GM12878 (cell line): ENCODE results near the gene A4GNT.

Experiments
- ASH2L ChIP-seq: fragments of 300-600, 200-600 bp; sonication (generic); IDR thresholded peaks from 2 replicates; pipeline ENCODE4 v1.6.1; 2017; ENCODE audit warnings: low read depth, mild to moderate bottlenecking, borderline replicate concordance
- CTCF ChIP-seq, 3 experiments: IDR thresholded peaks in 2 of 3; conservative IDR thresholded peaks in 1 of 3; 2 replicates each; pipeline ENCODE4 v1.5.1; 2011; ENCODE audit warnings: low read depth in 3 of 3, low read length in 3 of 3, mild to moderate bottlenecking in 3 of 3, control low read depth in 2 of 3, moderate library complexity in 2 of 3, inconsistent platforms in 1 of 3, mixed read lengths in 1 of 3; ENCODE audit not compliant: control insufficient read depth in 2 of 3, insufficient read depth in 1 of 3; ENCODE audit errors: extremely low read depth in 1 of 3
- EP300 ChIP-seq, 2 experiments: fragments of 150-350 bp in 1 of 2; IDR thresholded peaks; 2 replicates each; pipeline ENCODE4 v1.6.1; 2011 to 2012; ENCODE audit warnings: low read depth in 2 of 2, low read length in 2 of 2, borderline replicate concordance in 1 of 2, improper control_type of control experiment in 1 of 2, inconsistent platforms in 1 of 2; ENCODE audit not compliant: control insufficient read depth in 1 of 2
- EZH2 ChIP-seq: IDR thresholded peaks from 2 replicates; pipeline ENCODE4 v1.6.1; 2012; ENCODE audit warnings: low read depth, mild to moderate bottlenecking, control low read depth, inconsistent platforms, low read length, borderline replicate concordance; ENCODE audit not compliant: control insufficient read depth
- GABPA ChIP-seq: IDR thresholded peaks from 2 replicates; pipeline ENCODE4 v1.6.1; 2014; ENCODE audit warnings: antibody characterized with exemption, low read depth, mild to moderate bottlenecking, inconsistent platforms
- KDM1A ChIP-seq: fragments of 200-600 bp; sonication (generic); IDR thresholded peaks from 2 replicates; pipeline ENCODE4 v1.6.1; 2016; ENCODE audit warnings: borderline replicate concordance
- ZSCAN29 ChIP-seq: fragments of 450-650 bp; IDR thresholded peaks from 2 replicates; pipeline ENCODE4 v1.6.1; 2017; ENCODE audit warnings: mild to moderate bottlenecking, moderate library complexity
- ZZZ3 ChIP-seq: IDR thresholded peaks from 2 replicates; pipeline ENCODE4 v1.6.1; 2011; ENCODE audit warnings: low read depth; ENCODE audit not compliant: control insufficient read depth, insufficient read length

- TF ChIP-seq ASH2L (no peak), CTCF (IDR thresholded peaks at IDR 0.05 in 2 of 3, conservative IDR thresholded peaks at IDR 0.05 in 1 of 3; ENCODE audit: control insufficient read depth in 2 of 3, extremely low read depth in 1 of 3, insufficient read depth in 1 of 3, low read depth in 3 of 3, low read length in 3 of 3) (no peak), GABPA (no peak), EZH2 (no peak), ZZZ3 (no peak), KDM1A (no peak), ZSCAN29 (no peak), EP300 (IDR thresholded peaks at IDR 0.05; ENCODE audit: borderline replicate concordance in 1 of 2, control insufficient read depth in 1 of 2, low read depth in 2 of 2, low read length in 2 of 2) (no peak)
Observed at GRCh38 chr3:138173769-138174420, 41.7 kb upstream of the A4GNT start.
